NCI-H524 (cell line): ENCODE measurements around the gene CFAP65.
A peak's percentile ranks its signal among the peaks of the same experiment; 100 is the strongest.

ENCODE experiments used
- DNase-seq, 2 experiments: peaks; one replicate each; lab custom pipeline; 2025; lab: John Stamatoyannopoulos, UW

Gene CFAP65

DNA sequence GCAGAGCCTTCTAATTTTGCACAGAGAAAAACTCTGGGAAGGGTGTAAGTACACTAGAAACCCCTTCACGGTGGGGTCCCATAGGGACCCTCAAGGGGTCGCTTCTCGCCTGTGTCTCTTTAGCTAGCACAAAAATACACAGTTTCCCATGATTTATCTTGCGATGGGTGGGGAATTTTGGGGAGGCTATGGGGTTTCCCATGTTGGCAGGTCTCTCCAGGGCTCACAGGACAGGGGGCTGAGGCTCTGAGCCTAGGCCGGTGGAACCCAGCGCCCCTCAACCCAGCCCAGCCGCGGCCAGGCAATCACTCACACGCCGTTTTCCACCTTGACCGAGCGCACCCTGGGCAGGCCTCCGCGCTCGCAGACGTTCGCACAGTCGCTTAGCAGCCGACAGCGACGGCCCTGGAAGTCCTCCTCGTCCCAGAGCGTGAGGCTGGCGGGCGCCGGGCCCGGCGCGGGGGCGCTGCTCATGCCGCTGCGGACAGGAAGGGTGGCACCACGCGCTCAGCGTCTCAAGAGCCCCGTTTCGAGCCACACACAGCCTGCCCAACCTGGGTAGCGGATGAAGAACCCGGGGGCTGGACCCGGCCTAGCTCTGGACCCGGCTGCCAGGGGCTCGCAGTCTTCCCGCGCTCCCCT is 48.5 kb downstream of the CFAP65 start:
- peak in 1 of 2 experiments; percentile 49 for DNase-seq

DNA sequence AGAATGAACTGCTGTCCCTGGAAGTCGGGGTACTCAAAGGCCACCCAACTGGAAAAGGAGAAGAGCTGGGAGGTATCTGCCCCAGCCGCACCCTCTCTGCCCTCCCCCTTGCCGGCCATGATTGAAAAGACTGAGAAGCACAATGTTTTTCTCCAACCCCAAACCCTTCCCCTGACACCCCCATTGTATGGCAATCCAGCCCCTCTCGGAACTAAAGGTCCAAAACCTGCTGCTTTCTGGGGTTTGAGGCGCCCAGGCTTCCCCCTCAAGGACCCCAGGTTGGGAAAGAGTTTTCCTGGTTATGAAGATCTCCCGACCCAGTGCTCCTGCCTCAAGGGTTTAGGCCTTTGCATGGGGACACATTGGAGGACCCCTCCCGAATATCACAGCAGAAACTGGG is 49.1 kb downstream of the CFAP65 start:
- DNase-seq, result no peak

DNA sequence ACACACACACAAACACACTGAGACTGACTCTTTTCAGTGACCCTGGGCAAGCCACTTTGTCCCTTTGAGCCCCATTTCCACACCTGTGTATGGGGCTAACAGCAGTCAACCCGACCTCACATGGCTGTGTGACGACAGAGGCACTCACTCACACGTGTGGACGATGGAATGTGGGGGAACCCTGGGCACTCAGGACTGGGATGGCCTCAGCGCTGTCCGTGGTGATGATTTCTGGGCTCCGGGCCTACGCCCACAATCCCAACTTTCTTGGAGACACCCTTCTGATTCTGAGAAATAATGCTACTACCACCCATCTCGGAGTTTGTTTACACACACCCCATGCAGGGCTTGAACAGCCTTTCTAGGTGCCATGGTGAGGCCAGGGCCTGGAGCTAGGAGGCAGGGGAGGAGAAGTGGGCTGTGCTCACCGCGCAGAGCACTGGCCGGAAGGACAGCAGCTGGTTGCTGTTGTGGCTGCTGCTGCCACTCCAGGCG is 49.6 kb downstream of the CFAP65 start:
- no peak for DNase-seq

DNA sequence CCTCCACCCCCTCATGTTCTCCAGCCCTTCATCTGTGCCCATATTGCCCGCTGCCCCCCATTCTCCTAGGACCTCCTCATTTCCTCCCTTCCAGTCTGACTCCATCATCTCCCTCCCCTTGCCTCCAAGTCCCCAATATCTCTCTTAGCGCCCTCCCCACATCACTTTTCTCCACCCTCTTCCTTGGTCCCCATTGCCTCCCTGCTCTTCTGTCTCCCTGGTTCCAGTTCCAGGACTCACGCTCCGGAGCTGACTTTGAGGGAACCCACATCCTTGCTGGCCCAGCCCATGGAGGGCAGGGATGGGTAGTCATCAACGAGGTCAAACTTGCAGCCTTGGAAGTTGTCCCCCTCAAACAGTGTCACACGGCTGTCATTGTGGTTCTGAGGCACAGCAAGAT is 50.7 kb downstream of the CFAP65 start:
- DNase-seq, result no peak

DNA sequence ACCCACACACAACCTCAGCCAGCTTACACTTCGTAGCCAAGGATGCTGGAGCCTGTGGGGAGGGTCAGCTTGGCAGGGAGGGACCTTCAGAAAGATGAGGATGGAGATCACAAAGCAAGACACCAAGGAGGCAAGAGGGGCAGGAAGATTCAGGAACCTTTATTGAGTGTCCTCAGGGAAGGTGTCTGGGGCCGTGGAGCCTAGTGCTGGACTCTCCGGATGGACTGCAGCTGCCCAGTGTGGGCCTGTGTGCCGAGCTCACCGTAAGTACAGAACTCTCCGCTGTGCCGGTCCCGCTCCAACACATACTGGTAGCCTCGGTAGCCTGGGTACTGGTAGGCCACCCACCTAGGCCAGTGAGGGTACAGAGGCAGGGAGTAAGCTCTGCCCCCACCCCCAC is 51.3 kb downstream of the CFAP65 start:
- DNase-seq, result no peak

DNA sequence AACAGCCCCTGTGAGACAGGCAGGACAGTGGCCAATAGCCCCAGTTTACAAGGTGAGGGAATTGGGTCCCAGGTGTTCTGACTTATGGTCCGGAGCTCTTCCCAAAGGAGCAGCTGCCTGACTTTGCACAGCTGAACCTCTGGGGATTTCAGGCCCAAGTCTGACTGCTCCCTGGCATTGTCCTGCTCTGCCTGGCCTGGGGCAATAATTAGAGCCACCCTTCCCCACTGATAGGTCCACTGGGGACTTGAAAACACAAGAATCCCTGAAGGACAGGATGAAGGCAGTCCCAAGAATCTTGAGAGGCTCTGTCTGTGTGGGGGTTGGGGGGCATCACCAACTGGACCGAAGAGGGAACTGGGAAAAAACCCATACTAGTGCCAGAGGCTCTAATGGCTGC is 52.7 kb downstream of the CFAP65 start:
- DNase-seq, result no peak

DNA sequence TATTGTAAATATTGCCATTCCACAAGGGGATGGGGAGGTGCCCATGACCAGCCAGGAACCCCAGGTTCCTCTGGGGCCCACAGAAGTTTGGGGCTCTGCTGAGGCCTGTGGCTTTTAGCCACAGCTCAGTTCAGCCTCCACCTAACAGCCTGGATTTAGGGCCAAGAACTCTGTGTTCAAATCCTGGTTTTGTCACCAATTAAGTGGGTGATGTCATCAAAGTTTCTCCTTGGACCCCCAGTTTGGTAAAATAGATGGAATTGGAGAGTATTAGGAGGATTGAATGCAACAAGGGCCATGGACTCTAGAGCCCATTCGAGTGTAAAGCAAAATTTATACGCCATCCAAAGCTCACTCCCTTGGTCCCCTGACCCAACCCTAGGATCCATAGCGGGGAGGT is 53.2 kb downstream of the CFAP65 start:
- DNase-seq, result no peak

DNA sequence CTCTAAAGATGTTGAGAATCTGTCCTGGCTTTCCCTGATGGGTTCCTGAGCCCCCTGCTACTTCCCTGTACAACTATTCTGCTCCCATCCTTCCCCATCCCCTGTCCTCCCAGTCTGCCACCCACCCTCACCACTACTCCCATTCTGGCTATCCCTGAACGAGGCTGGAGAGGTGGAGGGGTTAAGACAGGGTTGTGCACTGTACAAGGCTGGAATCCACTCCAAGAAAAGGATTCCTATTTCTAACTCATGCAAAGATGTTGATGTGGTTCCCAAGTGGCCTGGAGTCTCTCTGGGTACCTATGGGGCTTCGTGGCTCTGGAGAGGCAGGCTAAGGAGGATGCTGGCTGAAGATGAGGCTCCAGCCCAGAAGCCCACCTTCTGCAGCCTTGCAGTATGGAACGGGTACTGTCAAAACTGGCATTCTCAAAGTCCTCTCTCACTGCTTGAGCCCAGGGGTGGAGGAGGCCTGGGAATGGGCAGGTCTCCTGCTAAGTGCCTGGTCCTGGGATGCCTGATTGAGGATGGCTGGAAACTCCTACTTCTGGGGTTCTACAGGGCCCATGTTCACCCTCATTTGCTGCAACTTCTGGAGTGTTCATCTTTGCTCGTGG is 55.1 kb downstream of the CFAP65 start:
- DNase-seq, result no peak

DNA sequence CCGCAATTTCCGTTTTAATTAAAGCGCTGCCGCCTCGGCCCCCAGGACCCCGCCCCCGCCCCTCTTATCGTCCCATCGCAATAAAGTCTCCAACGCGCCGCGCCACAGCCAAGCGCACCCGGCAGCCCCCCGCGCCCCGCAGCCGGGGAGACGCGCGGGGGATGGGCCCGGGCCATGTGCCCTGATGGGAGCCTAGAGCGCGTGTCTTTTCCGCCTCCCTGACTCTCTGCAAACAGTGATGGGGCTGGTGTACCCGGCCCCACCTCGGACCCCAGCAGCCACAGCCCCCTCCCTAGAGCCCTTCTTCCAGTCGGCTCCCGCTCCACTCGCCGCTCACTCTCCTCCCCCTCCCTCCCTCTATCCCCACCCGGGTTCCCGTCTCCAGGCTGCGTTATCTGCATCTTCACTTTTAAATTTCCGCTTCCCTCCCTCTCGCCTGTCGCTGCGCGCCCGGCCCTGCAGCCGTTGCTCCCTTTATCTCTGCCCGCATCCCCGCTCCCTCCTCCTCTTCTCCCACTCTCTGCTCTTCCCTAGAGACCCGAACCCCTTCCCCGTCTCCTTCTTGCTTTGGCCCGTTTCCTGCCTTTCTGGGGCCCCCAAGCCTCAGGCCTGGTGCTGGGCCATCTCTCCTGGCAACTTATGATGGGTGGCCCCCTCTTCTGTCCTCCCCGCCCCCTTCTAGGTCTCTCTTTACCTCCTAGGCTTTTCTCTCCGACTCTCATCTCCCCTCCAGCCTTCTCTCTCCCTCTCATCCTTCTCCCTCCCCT is 55.8 kb downstream of the CFAP65 start:
- no peak for DNase-seq

DNA sequence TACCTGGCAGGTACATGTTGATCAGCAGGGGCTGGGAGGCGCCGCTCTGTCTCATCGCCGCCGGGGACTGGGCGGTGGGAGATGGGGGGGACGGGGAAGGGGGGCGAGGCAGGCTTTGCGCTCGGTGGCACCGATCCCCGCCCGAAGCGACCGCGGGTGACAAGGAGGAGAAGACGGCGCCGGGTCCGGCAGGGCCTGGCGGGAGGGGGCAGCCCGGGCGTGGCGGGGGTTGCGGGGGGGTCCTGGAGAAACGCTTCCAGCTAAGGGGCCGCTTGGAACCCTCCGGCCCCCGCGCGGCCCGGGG is 56.3 kb downstream of the CFAP65 start, which contains the start of gene FEV:
FEV (minus strand) TSS at position 164 of the 304 bp plus-strand sequence; CDS start at position 55, 109 bp downstream.
- DNase-seq, result no peak

DNA sequence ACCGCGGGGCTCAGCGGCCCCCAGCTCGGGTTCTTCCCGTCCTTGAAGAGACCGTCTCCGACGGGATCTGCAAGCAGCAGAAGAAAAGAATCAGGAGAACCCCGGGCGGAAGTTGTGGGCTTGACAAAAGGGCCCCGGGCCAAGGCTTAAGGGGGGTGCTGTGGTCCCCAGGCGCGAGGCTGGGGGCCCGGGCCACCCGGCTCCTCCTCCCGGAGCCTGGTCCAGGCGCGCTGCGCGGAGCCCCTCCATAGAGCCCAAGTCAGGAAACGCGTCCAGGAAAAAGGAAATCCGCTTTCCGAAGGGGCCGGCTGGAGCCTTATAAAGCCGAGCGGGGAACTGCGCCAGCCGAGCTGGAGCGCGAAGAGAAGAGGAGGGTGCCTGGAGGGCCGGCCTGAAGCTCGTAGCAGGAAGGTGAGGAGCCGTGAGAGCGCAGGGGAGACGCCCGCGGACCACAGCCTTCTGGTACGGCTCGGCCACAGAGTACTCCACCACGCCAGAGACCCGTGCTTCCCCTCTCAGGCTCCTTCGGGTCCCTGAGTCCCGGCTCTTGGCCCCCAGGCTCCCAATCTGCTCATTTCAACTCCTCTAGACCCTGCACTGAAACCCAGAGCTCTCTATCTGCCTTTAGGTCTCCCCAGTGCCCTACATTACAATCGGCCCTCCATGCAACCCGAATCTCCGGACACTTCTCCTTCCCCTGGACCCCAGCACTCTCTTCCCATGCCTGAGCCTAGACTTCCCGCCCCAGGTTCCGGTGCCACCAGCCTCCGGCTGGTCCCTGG is 56.9 kb downstream of the CFAP65 start:
- DNase-seq, result peak in 1 of 2 experiments; percentile 47

DNA sequence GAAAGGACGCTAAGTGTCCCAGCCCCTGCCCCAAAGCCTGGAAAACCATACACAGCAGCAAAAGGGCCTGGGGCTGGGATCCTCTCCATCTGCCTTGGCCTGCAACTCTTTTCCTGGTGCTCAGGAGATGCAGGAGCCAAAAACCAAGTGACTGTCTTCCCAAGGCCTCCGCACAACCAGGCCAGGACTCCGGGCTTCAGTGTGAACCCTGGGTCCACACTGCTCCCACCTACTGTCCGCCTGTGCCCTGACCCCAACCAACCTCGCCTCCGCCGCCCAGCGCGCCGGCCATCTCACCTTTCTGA is 57.4 kb downstream of the CFAP65 start:
- DNase-seq, result no peak

DNA sequence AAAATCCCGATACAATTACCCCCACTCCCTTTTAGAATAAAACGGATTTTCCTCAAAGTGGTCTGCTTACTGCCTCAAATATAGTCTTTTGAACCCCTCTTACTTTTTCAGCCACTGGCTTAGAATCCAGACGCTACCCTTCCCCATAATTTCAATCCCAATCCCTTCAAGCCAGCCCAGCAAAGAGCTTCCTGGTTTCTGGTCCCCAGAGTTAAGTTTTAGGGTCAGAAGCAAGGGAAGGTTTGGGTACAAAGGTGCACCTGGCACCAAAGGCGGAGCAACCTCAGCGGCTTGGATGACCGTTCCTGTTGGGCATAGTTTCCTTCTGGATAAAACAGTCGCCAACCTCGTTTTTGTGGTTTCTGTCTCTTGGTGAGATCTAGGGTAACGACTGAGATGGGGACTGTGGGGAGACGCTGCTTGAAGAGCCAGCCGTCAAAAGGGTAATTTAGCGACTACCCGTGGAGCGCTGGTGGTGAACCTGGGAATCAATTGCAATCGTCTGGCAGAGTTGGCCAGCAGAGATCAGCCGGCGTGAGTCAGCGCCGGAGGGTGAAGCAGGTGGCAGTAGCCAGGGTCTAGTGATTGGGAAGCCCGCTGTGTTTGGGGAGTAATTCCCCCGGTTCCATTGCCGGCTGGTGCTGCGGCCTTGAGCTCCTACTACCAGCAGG is 57.9 kb downstream of the CFAP65 start:
- DNase-seq, result no peak

DNA sequence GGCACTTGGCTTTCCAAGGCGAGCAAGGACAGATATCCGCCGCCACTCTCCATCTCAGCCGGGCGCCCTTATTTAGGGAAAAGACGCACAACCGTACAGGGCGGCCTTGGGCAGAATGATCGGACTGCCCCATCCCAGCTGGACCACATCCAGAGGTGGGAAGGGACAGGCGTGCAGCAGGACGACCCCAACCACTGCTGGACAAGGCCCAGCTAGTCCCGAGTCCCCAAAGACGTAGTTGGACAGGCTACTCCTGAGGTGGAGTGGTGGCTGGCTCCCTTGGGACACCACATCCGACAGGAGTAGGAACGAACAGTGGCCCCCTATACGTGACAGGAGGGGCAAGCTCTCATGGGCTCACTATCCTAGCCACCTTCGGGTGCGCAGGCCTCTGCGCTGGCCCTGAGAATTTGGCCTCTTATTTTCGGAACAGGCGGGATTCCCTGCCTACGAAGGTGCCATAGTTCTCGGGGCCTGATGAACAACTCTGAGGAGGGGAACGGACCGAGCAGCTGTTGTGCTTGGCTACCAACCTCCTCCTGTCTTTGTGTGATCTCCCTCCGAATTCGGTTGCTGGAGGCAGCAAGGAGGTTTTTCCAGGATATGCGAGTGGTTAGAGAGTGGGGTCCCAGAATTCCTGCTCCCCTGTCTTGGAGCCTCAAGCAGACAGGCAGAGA is 58.6 kb downstream of the CFAP65 start:
- no peak for DNase-seq

DNA sequence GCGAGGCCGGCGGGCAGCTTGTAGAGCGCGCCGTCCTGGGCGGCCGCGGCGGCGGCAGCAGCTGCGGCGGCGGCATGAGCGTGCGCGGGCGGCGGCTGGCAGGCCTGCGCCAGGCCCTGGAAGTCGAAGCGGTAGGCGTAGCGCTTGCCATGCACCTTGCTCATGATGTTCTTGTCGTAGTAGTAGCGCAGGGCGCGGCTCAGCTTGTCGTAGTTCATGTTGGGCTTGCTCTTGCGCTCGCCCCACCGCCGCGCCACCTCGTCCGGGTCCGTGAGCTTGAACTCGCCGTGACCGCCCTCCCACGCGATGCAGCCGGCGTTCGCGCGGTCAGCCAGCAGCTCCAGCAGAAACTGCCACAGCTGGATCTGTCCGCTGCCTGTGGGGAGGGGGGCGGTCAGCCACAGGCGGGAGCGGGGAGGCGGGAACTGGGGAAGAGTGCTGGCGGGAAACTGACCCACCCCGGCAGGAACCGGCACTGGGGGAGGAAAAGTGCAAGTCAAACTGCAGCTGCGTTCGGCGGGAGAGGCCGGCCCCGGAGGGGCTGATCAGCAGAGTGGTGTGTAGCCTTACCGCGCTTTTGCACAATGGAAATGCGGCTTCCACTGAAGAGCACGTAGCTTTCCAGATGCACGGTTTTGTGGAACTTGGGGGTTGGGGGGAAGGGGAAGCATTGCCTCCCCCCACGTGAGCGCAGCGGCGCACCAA is 59.3 kb downstream of the CFAP65 start:
- DNase-seq, result no peak

DNA sequence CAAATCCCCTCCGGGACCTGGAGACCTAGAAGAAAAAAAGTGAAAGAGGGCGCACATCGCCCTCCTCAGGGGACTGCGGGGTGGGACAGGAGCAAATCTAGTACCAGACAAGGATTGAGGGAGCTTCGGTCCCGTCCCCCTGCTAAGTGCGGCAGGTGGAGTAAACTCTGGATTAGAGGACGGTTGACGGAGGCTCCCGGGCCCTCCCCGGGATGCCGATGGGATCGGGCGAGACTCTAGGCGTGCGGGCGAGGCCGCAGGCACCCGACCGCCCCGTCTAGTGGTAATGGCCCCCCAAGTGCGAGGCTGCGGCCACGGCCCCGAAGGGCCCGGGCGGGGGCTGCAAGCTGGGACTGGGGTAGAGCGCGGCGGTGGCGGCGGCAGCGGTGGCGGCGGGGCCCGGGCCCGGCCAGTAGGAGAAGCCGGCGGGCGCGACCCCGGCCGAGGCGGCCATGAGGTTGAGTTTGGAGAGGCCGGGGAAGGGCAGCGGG is 59.9 kb downstream of the CFAP65 start:
- DNase-seq, result peak; percentile 82 to 91

DNA sequence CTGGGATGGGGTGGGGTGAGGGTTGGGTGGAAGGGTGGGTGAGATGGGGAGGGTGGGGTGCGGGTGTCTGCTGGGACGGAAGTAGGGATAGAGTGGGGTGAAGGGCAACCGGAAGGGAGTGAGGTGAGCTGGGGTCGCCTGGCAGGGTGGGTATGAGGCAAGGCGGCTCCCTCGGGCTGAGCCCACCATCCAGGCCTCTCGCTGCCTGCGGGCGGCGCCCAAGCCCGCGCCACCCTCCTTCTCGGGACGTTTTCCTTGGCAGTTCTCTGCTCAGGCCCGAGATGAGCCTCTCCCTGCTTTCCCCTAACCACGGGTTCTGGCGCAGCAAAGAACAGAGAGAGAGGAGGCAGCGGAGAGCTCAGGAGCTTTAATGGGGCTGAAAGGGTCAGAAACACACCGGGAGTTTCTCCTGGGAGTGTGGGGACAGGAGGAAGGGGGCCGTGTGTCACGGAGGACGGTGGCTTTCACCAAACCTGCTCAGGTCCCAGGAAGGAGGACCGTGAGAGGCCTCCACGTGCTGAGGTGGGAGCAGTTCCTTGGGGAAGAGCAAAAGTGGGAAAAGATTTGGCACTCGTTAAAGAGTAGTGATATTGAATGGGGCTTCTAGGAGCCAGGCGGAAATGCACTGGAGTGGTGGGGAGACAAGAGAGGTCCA is 60.5 kb downstream of the CFAP65 start:
- DNase-seq, result peak in 1 of 2 experiments; percentile 78

DNA sequence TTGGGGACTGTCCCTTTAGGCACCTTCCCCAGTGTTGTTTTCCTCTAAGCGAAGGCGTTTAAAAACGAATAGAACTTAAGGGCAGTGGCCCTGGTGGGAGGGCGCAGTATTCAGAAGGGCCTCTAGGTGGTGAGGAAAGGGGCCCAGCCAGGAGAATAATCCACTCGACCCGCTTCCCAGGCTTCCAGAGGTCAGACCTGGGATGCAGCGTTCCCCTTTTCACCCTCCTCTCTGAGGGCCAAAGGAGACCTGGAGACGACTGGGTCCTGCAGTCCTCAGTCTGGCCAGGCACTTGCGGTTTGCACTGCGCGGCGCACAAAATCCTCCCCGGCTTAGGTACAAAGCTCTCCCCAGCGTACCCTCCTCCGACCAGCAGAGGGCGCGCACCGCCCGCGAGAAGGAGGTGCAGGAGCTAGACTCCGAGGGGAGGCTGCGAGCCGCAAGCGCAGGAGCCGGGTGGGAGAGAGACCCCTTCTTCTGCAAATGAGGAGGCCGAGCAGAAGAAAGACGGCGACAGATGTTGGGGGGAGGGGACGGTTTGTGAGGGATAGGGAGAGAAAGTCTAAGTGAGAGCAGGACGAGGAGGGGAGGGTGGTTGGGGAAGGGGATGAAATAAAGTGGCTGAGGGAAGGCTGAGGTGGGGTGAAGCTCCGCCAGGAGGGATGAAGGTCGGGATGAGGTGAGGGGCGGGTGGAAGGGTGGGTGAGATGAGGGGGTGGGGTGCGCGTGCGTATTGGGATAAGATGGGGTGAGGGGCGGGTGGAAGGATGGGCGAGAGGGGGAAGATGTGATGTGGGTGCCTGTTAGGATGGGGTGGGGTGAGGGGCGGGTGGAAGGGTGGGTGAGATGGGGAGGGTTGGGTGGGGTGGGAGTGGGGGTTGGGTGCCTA is 61.2 kb downstream of the CFAP65 start:
- DNase-seq, result peak; percentile 86 to 93
